Sigmoid colon (tissue), 7 donors: ENCODE data around the gene ADAD2. TPM values are rescaled to one million over a fixed set of nuclear protein-coding genes. Genes with fewer than 3 reads are reported as not detected.

Source experiments
- DNase-seq: peaks from one replicate; pipeline ENCODE4 v3.0.0-alpha.2; 2019
- H3K27ac ChIP-seq, 4 donors: fragments of 200-600 bp; sonication (generic); one replicate each; pipeline ENCODE4 v1.5.1; 2016 to 2019; ENCODE audit warnings: mild to moderate bottlenecking in 1 of 4
- H3K27me3 ChIP-seq, 3 donors: fragments of 200-600 bp; sonication (generic); one replicate each; pipeline ENCODE4 v1.5.1; 2019; ENCODE audit warnings: mild to moderate bottlenecking in 1 of 3
- H3K36me3 ChIP-seq, 4 donors: fragments of 200-600 bp; sonication (generic); one replicate each; pipeline ENCODE4 v1.5.1; 2016 to 2019
- H3K4me1 ChIP-seq, 4 donors: fragments of 200-600 bp; sonication (generic); one replicate each; pipeline ENCODE4 v1.5.1; 2017 to 2019
- H3K4me3 ChIP-seq, 4 donors: fragments of 200-600 bp; sonication (generic); one replicate each; pipeline ENCODE4 v1.5.1; 2017 to 2019; ENCODE audit warnings: mild to moderate bottlenecking in 2 of 4, moderate library complexity in 1 of 4
- H3K9me3 ChIP-seq, 4 donors: fragments of 200-600 bp in 3 of 4; sonication (generic) in 3 of 4; one replicate each; pipeline versions ENCODE4 v1.5.1 to v1.6.1; 2013 to 2019
- EP300 ChIP-seq, 4 donors: sonication (generic); formaldehyde crosslinking; IDR thresholded peaks; one replicate each; pipeline ENCODE4 v1.6.1; 2017; ENCODE audit warnings: antibody characterized with exemption in 4 of 4
- POLR2A ChIP-seq, 2 donors: fragments of 450-650 bp; IDR thresholded peaks; one replicate each; pipeline ENCODE4 v1.6.1; 2016; ENCODE audit warnings: antibody characterized with exemption in 2 of 2, mild to moderate bottlenecking in 2 of 2, moderate library complexity in 2 of 2
- POLR2AphosphoS5 ChIP-seq, 4 donors: sonication (generic); formaldehyde crosslinking; IDR thresholded peaks; one replicate each; pipeline ENCODE4 v1.6.1; 2017; ENCODE audit warnings: antibody characterized with exemption in 4 of 4
- WGBS, 2 donors: extraction: QIAGEN DNeasy Blood & Tissue Kit; methylation state at CpG; one replicate each; pipeline ENCODE4 v1.1.7; 2013; 5-methylcytosine and 5-hydroxymethylcytosine counted together
- intact Hi-C: fragments of 100-400 bp; cut with DNase I; formaldehyde crosslinking; loops from one replicate; pipeline ENCODE4 v1.15.1; 2023
- polyA plus RNA-seq, 3 donors: library from polyadenylated mRNA; stranded (reverse); fragments of 200-250 nt; gene quantifications; one replicate each; pipeline ENCODE4 v1.2.3, GENCODE V29; 2013
- total RNA-seq, 4 donors: library from RNA; depleted of rRNA; stranded (reverse); fragments of >200 nt; gene quantifications; one replicate each; pipeline ENCODE4 v1.1.0, GENCODE V29; 2016
- TF ChIP-seq, protein P1 (sequence below), 4 experiments: fragments of 450-650 bp in 3 of 4; fragments of 200-600 bp in 1 of 4; IDR thresholded peaks; one replicate each; pipeline ENCODE4 v1.5.1; 2016 to 2019; ENCODE audit warnings: antibody characterized with exemption in 4 of 4, mild to moderate bottlenecking in 3 of 4, moderate library complexity in 2 of 4
- donor health status: healthy with polysubstance abuse.
- donor health status: Bipolar disorder and iron deficiency.
- donor health status: healthy.

Gene ADAD2
- total and polyA plus RNA-seq, 7 donors: 0.29 to 0.83 (median 0.36) TPM; not detected in 4

- Histone ChIP-seq H3K27me3 (no peaks in the 10 kb centered on the region), H3K36me3 (peaks cover 5 to 63% (median 42%) of the 10 kb centered on the region in 4 donors), H3K4me3 (no peak overlapping the region), H3K9me3 (no peaks in the 10 kb centered on the region), H3K4me1 (peaks cover 0 to 36% (median 30%) of the 10 kb centered on the region in 4 donors), H3K27ac (no peak overlapping the region)
- no peak for DNase-seq
- no peak for TF ChIP-seq POLR2AphosphoS5 (IDR thresholded peaks at IDR 0.05)
- TF ChIP-seq, protein P1, sequence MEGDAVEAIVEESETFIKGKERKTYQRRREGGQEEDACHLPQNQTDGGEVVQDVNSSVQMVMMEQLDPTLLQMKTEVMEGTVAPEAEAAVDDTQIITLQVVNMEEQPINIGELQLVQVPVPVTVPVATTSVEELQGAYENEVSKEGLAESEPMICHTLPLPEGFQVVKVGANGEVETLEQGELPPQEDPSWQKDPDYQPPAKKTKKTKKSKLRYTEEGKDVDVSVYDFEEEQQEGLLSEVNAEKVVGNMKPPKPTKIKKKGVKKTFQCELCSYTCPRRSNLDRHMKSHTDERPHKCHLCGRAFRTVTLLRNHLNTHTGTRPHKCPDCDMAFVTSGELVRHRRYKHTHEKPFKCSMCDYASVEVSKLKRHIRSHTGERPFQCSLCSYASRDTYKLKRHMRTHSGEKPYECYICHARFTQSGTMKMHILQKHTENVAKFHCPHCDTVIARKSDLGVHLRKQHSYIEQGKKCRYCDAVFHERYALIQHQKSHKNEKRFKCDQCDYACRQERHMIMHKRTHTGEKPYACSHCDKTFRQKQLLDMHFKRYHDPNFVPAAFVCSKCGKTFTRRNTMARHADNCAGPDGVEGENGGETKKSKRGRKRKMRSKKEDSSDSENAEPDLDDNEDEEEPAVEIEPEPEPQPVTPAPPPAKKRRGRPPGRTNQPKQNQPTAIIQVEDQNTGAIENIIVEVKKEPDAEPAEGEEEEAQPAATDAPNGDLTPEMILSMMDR (IDR thresholded peaks at IDR 0.05): no peak
- TF ChIP-seq EP300 (IDR thresholded peaks at IDR 0.05): no peak
- TF ChIP-seq POLR2A (IDR thresholded peaks at IDR 0.05): no peak
- 89% methylated on average over 33 of the region's 33 CpGs for WGBS, 2 donors
- intact Hi-C loops: loop anchor here (10.0 kb wide), 3 partner anchors 305 to 435 kb away; partner anchors contain the start of gene COTL1
Measured at GRCh38 chr16:84179612-84180320, 11.2 kb upstream of the ADAD2 start.

DNA sequence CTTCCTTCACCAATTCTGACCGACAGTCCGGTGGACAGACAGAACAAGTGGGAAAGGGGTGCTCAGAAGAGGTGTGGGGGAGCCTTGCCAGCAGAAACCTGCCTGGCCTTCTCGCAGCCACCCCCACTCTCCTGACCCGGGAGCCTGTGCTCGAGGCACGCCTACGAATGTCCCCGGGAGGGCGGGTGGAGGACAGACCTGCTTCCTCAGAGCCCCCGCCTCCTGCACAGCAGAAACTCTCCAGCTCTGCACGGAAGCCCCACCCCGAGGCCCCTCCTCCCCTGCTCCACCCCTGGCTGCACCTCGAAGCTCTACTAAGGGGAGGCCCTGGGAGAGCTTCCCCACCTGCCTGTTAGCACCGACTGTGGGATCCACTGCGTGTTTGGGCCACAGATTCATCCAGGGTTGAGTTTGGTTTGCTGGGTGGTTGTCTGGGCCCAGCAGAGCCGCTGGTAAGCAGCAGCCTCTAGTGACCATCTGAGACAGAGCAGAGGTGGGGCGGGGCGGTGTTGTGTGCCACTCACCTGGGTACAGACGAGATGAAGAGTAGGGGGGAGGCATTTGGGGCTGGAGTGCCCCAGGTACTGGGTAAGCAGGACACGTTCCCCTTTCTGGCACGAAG is 10.3 kb upstream of the ADAD2 start:
- DNase-seq: no peak
- H3K4me1 ChIP-seq: peaks cover 0 to 34% (median 33%) of the 10 kb centered on the region in 4 donors
- no peak overlapping the region for H3K4me3 ChIP-seq
- intact Hi-C loops: loop anchor here (10.0 kb wide), 3 partner anchors 304 to 434 kb away; partner anchors contain the start of gene COTL1
- TF ChIP-seq POLR2AphosphoS5 (IDR thresholded peaks at IDR 0.05) (no peak), POLR2A (IDR thresholded peaks at IDR 0.05) (no peak), EP300 (IDR thresholded peaks at IDR 0.05) (no peak)
- TF ChIP-seq, protein P1 (IDR thresholded peaks at IDR 0.05): no peak
- peaks cover 5 to 63% (median 42%) of the 10 kb centered on the region in 4 donors for H3K36me3 ChIP-seq
- no peak overlapping the region for H3K27ac ChIP-seq
- WGBS, 2 donors: 76 to 84% methylated on average over 21 of the region's 21 CpGs
- no peaks in the 10 kb centered on the region for H3K27me3 ChIP-seq
- no peaks in the 10 kb centered on the region for H3K9me3 ChIP-seq

DNA sequence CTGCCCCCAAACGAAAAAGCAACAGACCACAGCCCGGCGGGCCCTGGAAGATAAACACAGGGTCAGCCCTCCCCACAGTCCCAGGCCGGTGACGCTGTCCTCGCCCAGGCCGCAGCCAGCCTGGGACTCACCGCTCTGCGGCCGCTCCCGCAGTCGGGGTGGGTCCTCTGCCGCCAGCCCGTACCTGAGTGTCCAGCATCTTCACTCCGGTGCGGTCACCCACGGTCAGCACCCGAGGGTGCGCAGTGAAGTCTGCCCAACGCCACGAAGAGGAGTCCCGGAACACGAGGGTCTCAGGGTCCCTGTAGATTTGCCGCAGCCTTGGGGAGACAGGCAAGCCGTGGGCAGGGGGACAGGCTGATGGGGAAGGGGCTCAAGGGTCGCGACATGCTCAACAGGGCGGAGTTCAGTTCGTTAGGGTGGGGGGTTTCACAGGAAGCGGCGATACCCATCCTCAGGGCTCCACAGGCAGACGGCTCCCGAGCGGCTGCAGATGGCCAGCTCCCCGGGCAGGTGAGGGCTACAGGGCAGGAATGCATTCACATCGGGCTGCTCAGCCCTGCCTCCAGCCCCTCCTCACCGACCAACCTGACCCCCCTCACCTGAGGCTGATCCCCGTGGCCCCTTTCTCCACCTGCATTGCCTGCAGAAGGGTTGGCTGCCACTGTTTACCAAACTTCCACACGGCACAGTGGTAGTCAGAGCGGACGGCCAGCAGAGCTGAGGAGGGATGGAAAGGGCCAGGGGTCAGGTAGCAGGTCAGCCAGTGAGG is 9.6 kb upstream of the ADAD2 start:
- Histone ChIP-seq H3K36me3 (peaks cover 5 to 63% (median 42%) of the 10 kb centered on the region in 4 donors), H3K4me1 (peaks cover 0 to 36% (median 34%) of the 10 kb centered on the region in 4 donors), H3K4me3 (no peak overlapping the region), H3K27me3 (no peaks in the 10 kb centered on the region), H3K9me3 (no peaks in the 10 kb centered on the region), H3K27ac (no peak overlapping the region)
- 94 to 95% methylated on average over 41 of the region's 41 CpGs for WGBS, 2 donors
- TF ChIP-seq, protein P1 (IDR thresholded peaks at IDR 0.05): no peak
- TF ChIP-seq POLR2A (IDR thresholded peaks at IDR 0.05) (no peak), EP300 (IDR thresholded peaks at IDR 0.05) (no peak), POLR2AphosphoS5 (IDR thresholded peaks at IDR 0.05) (no peak)
- DNase-seq: no peak
- intact Hi-C loops: loop anchor here (10.0 kb wide), 3 partner anchors 303 to 433 kb away; partner anchors contain the start of gene COTL1

- H3K4me1 ChIP-seq: peaks cover 0 to 31% (median 27%) of the 10 kb centered on the region in 4 donors
- TF ChIP-seq EP300 (IDR thresholded peaks at IDR 0.05) (no peak), POLR2A (IDR thresholded peaks at IDR 0.05) (no peak), POLR2AphosphoS5 (IDR thresholded peaks at IDR 0.05) (no peak)
- TF ChIP-seq, protein P1 (IDR thresholded peaks at IDR 0.05): no peak
- H3K27me3 ChIP-seq: no peaks in the 10 kb centered on the region
- WGBS, 2 donors: 96 to 97% methylated on average over 18 of the region's 18 CpGs
- peaks cover 5 to 63% (median 42%) of the 10 kb centered on the region in 4 donors for H3K36me3 ChIP-seq
- intact Hi-C loops: loop anchor here (10.0 kb wide), 3 partner anchors 303 to 433 kb away; partner anchors contain the start of gene COTL1
- H3K27ac ChIP-seq: no peak overlapping the region
- no peak overlapping the region for H3K4me3 ChIP-seq
- no peaks in the 10 kb centered on the region for H3K9me3 ChIP-seq
- DNase-seq: no peak
Measured at GRCh38 chr16:84182104-84182503, 8.9 kb upstream of the ADAD2 start.
